T-helper 22 cell (primary cell): ENCODE measurements around the gene CCNK.

Experiments
- DNase-seq: peaks from one replicate; pipeline ENCODE4 v3.0.0-alpha.2; 2020; ENCODE audit warnings: low read depth

Gene CCNK

GRCh38 chr14:99535908-99536778 is 54.9 kb downstream of the CCNK start:
- DNase-seq, result no peak

GRCh38 chr14:99537399-99537798 is 56.2 kb downstream of the CCNK start:
- DNase-seq, result no peak

GRCh38 chr14:99538275-99538674 is 57.1 kb downstream of the CCNK start:
- DNase-seq, result no peak

- DNase-seq, result no peak
Measured at GRCh38 chr14:99538733-99539132, 57.5 kb downstream of the CCNK start.

GRCh38 chr14:99539491-99539890 is 58.3 kb downstream of the CCNK start:
- no peak for DNase-seq

- no peak for DNase-seq
Measured at GRCh38 chr14:99540196-99541032, 59.2 kb downstream of the CCNK start.

GRCh38 chr14:99541211-99541610 is 60.0 kb downstream of the CCNK start:
- no peak for DNase-seq

GRCh38 chr14:99541677-99542470 is 60.7 kb downstream of the CCNK start:
- DNase-seq, result no peak

- no peak for DNase-seq
Measured at GRCh38 chr14:99542566-99542965, 61.4 kb downstream of the CCNK start.

- DNase-seq, result no peak
Measured at GRCh38 chr14:99543370-99543769, 62.2 kb downstream of the CCNK start.

- DNase-seq, result no peak
Measured at GRCh38 chr14:99543985-99544384, 62.8 kb downstream of the CCNK start.

GRCh38 chr14:99544991-99545390 is 63.8 kb downstream of the CCNK start:
- no peak for DNase-seq

- no peak for DNase-seq
Measured at GRCh38 chr14:99545586-99545985, 64.4 kb downstream of the CCNK start.

- no peak for DNase-seq
Measured at GRCh38 chr14:99546234-99546879, 65.1 kb downstream of the CCNK start.

GRCh38 chr14:99548255-99548654 is 67.0 kb downstream of the CCNK start:
- no peak for DNase-seq

- DNase-seq, result no peak
Measured at GRCh38 chr14:99548871-99549515, 67.8 kb downstream of the CCNK start.

- DNase-seq, result no peak
Measured at GRCh38 chr14:99549684-99550083, 68.5 kb downstream of the CCNK start.

- DNase-seq, result no peak
Measured at GRCh38 chr14:99550387-99550992, 69.3 kb downstream of the CCNK start.

- DNase-seq, result no peak
Measured at GRCh38 chr14:99551034-99551922, 70.1 kb downstream of the CCNK start.

GRCh38 chr14:99552021-99552553 is 70.9 kb downstream of the CCNK start:
- no peak for DNase-seq
